HG03354 (cell line): ENCODE results near the gene LAMA3.

Source experiments
- ATAC-seq: cut with Tn5 transposase; IDR thresholded peaks from one replicate; pipeline ENCODE4 v1.9.1; 2021; ENCODE audit warnings: mild to moderate bottlenecking; ENCODE audit not compliant: unreplicated experiment, poor library complexity, severe bottlenecking

Gene LAMA3

GRCh38 chr18:23884681-23885375, 195.6 kb downstream of the LAMA3 start:
- no peak for ATAC-seq

DNA sequence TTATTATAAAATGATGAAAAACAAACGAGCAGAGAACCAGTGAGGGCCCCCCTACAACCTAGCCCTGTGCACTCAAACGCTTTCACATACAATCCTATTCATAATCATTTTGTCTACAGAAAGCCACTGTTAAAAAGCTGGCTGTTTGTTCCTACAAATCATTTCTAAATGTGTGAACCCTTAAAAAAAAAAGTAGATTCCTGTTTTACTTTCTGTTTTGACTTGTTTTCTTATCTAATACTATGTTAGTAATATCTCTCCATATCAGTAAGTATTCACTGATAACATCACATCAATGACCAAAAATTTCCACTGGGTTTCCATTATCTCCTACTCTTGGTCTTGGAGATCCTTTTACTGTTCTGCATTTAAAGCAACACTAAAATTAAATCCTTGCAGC, 196.5 kb downstream of the LAMA3 start:
- ATAC-seq: no peak

- no peak for ATAC-seq
Observed at GRCh38 chr18:23887035-23887434, 197.8 kb downstream of the LAMA3 start.

- ATAC-seq: no peak
Observed at GRCh38 chr18:23887493-23887892, 198.2 kb downstream of the LAMA3 start.

DNA sequence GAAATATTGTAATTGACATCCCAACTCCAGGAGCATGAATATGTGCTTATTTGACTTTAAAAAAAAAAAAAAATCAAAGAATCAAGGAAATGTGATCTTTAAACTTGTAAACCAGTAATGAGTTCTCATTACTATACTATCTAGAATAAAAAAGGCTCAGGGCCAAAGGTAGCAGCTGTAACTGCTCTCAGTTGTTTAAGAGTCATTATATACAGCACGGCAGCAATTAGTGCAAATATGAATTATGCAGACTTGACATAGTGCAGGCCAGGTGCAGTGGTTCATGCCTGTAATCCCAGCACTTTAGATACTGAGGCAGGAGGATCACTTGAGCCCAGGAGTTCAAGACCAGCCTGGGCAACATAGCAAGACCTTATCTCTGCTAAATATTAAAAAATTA, 199.6 kb downstream of the LAMA3 start:
- ATAC-seq: no peak

DNA sequence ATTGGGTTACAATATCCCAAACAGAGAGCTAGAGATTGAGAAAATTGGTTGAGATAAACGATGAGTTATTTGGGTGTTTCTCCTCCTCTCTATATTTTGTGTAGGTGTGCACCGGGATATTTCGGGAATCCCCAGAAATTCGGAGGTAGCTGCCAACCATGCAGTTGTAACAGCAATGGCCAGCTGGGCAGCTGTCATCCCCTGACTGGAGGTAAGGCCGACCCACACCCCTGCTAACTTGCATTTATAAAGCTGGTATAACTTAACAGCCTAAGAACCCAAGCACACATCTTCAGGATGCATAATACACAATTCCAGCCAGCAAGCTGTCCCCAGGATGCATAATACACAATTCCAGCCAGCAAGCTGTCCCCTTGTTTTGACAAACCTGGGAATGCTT, 200.7 kb downstream of the LAMA3 start:
- no peak for ATAC-seq

DNA sequence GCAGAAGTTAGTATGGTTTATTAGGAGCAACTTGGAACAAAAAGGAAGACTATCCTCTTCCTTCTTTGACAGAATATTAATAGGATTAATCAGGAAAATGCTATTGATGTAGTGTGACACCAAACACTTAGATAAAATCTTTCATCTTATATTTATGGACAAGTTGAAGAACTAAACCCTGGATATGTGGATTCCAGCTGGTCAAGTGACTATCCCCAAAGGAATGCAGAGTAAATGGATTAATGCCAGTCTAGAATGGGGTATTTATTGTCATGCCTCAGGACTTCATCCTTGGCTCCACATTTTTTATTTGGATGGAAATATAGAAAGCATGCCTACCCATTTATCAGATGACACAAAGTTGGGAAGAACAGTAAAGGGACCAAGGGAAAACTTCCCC, 201.3 kb downstream of the LAMA3 start:
- no peak for ATAC-seq

- ATAC-seq: no peak
Observed at GRCh38 chr18:23893653-23894052, 204.4 kb downstream of the LAMA3 start.

GRCh38 chr18:23894661-23895175, 205.5 kb downstream of the LAMA3 start:
- no peak for ATAC-seq

DNA sequence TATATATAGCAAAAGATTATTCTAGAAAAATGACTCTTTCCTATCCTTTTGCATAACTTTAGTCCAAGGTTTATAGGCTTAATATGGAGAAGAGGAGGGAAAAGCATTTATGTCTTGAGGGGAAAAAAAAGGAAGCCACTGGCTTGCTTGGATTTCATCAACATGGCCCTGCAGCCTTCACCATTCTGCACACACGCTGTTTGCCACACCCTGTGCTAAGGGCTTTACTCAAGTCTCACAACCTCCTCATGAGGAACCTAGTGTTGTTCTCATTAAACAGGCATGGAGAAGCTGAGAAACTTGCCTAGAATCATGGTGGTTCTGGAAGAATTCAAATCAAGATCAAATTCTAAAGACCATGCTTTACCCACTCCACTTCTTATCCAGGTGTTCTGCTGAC, 208.0 kb downstream of the LAMA3 start:
- no peak for ATAC-seq

DNA sequence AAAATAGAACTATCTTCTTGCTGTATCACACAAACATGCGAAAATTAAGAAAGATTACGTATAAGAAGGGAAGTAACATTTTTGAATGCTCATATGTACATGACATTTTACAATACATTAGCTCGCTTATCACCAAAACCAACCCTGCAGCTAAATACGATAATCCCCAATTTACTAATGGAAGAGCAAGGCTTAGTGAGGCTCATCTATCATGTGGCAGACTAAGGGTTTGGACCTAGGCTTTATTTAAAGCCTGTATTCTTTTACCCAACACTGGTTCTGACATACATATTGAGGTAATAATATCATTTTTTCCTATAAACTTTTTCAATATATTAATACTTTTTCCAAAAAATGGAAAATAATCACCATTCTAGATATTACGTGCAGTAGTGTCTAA, 208.5 kb downstream of the LAMA3 start:
- ATAC-seq: no peak

GRCh38 chr18:23900994-23901393, 211.7 kb downstream of the LAMA3 start:
- no peak for ATAC-seq

DNA sequence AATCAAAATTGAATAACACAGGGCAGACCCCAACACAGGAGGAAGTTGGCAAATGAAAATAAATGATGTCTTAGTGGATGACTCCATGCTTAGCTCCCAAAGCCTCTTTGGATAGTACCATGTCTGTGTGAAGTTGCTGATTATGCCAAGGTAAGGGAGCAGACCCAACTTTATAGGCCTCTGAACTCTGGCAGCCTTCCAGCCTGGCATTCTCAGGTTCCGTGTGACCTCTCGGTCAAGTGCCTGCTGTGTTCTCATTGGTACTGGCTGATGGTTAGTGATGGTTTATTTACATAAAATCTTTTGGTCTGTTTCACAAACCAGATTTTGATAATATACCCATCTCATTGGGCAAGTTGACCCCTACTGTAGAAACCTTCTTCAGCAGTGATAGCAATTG, 213.1 kb downstream of the LAMA3 start:
- ATAC-seq: no peak

- ATAC-seq: no peak
Observed at GRCh38 chr18:23903971-23904370, 214.7 kb downstream of the LAMA3 start.

DNA sequence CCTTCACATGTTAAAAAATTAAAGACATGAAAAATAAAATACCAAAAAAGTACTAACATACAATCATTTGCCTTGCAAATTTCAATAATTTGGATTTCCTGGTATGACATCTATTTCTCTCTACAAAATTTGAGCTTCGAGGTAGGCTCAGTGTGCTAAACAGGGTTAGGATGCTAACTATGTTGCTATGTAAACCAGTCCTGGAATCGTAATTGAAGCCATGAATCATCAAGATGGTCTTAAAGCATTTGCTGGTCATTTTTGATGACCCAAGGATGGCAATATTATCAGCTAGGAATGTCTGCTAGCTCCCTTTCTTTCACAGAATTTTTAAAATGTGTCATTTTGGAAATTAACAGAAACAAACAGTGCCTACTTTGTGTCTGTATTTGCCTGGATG, 217.4 kb downstream of the LAMA3 start:
- ATAC-seq: no peak

DNA sequence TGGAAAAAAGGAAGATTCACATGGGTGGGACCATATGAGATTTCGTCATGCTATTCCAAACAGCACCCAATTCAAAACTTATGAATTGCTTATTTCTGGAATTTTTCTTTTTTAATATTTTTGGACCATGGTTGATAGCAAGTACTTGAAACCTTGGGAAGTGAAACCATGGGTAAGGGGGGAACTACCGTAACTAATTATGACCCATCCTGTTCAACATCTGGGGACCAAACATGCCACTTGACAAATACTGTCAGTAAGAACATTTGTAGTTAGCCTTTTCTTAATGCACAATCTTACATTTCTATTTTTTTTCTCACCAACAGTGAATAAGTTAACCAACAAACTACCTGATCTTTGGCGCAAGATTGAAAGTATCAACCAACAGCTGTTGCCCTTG, 219.6 kb downstream of the LAMA3 start:
- ATAC-seq: peak; percentile 72

DNA sequence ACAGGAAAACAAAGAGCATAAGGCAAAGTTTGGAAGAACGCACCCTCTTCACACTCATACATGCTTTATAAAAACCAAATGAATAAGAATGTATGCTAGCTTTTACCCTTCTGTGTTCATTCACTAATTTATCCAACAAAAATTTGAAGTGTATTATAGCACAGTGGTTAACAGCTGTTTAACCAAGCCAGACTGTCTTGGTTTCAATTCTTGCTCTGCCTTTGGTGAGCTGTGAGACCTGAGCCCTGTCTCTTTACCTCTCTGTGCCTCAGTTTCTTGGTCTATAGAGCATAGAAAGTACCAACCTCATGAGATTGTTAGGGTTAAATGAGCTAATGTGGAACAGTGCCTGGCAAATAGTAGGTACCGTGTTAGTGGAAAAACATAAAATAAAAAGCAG, 220.8 kb downstream of the LAMA3 start:
- ATAC-seq: no peak

DNA sequence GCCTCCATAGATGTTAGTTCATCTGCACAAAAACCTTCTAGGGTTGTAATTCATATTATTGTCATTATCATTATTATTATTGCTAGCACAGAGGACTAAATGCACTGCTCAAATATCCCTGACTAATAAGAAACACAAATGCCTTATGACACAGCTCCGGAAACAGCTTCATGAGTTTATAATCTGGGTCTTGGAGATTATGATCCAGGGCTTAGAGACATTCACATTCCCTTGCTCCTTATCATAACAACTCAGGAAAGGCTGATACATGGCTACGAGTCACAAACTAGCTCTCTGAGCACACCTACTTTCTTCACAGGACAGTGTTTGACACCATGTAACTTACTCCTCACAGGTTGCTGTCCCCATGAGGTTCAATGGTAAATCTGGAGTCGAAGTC, 223.1 kb downstream of the LAMA3 start:
- no peak for ATAC-seq

GRCh38 chr18:23916338-23916737, 227.1 kb downstream of the LAMA3 start:
- ATAC-seq: no peak

DNA sequence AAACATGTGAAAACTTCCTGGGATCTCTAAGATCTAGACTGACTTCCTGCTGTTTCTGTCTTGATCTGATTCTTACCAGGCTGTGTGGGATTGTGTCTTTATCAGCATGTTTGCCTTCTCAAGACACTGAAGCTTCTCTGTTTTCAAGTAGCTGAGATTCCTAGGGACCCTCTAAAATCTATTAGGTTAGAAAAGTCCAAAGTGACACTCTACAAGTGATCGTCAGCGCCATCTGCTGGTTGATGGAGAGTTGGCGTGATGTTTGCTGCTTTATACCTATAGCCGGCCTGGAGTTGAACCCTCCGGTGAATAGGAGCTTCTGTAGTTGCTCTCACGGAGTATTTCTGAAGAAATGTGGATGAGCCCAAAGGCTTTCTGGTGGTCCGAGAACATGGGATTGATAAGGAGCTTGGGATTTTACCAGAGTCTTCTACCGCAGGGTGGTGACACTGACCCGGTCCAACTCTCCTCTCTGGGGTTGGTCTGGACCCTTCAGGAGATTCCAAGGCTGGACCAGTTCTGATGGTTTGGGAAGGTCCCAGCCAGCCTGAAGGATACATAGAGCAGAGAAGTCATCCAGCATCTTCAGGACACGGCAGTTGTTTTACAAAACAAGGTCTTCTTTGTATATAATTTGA, 229.3 kb downstream of the LAMA3 start:
- ATAC-seq: no peak

- no peak for ATAC-seq
Observed at GRCh38 chr18:23920054-23920453, 230.8 kb downstream of the LAMA3 start.
